GM10248 (cell line): ENCODE results near the gene PBRM1.

Experiments used
- CTCF ChIA-PET: fragments of 300-600 bp; sonication (Branson Sonifier 250); formaldehyde crosslinking; extraction: SDS; loops from one replicate; lab custom pipeline; 2021; ENCODE audit warnings: antibody characterized with exemption; lab: Yijun Ruan, JAX
- POLR2A ChIA-PET: fragments of 350-650 bp; sonication (Branson Sonifier 250); formaldehyde crosslinking; extraction: SDS; loops from one replicate; lab custom pipeline; 2020; ENCODE audit warnings: antibody characterized with exemption; lab: Yijun Ruan, JAX
- DNase-seq: peaks from one replicate; pipeline ENCODE4 v3.0.0; 2012; ENCODE audit errors: extremely low spot score
- CTCF ChIP-seq: IDR thresholded peaks from 2 replicates; pipeline ENCODE4 v1.5.1; 2012; ENCODE audit warnings: mild to moderate bottlenecking, low read depth; ENCODE audit errors: extremely low read depth, missing control alignments, control extremely low read depth

PBRM1 gene

DNA sequence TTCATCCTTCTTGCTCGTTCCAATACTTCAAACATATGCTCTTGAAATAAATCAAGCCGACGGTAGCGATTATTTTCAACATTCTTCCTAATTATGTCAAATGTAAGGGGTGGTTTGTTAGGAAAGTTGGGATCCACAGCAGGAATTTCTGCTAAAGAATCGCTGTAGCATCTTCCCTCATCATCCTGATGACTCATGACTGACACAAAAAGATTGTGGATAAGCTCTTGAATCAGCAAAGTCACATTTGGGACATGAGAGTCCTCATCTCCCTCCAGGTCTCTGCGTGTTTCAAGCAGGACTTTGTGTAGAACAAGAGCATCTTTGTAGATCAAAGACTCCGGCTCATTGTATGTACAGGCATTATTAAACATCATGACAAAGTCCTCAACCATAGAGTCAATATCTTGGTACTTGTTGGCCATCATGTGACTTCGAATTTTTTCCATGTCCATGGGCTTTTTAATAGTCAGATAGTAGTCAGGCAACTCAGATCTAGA is 76.3 kb downstream of the PBRM1 start:
- no peak for TF ChIP-seq CTCF
- ChIA-PET POLR2A (no interaction called here), CTCF (no interaction called here)
- DNase-seq = no peak

DNA sequence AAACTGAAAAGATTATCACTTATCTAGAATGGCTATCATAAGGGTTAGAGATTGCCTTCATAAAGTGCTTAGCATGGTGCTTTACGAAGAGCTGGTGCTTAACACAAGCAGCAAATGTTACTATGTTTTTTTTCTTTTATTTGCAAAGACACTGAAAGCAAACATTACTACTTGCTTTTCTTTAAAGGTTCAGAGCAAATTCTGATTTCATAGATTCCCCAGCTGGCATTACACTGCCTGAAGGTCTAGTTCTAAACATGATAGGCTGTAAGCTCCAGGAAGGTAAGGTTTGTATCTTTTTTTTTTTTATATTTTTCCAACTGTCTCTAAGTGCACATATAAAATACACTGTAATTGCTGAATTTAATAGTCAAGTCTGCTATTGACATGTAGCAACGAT is 77.4 kb downstream of the PBRM1 start:
- POLR2A ChIA-PET = no interaction called here
- DNase-seq = no peak
- CTCF ChIA-PET = interaction anchor here (0.7 to 1.0 kb wide), 3 partner anchors 11 to 22 kb away, joined by 3 read pairs; no protein-coding TSS in a partner anchor
- no peak for TF ChIP-seq CTCF

DNA sequence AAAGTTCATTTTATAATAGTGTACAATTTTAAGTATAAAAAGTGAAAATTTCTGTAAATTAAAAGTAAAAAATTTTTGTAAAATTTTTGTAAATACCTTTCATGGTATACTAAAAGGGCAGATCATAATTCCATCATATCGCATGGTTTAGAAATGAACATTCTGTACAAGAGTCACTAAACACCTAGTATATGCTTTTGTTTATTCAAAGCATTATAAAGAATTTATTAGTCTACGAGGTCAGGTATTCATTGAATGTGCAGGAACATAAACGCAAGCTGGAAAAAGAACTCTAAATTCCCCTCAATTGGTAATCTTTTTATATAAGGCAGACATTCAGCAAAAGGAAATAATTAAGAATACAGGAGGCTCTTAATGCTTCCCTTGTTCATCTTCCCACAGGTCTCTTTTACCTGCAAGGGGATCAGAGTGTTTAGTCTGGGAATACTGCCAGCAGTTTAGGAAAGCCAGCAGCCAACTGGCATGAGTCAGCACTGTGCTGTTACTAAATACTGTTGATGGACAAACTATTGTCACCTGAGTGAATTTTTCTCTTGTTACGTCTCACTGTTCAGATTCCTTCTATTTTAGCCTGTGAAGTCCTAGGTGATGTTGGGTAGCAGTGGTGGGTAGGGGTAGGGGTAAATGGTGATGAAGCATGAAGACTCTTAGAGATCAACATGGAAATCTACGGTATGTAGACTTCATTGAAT is 79.2 kb downstream of the PBRM1 start:
- no peak for DNase-seq
- CTCF ChIA-PET = no interaction called here
- POLR2A ChIA-PET = no interaction called here
- TF ChIP-seq CTCF = no peak

GRCh38 chr3:52600258-52600657 is 85.5 kb downstream of the PBRM1 start:
- TF ChIP-seq CTCF = no peak
- POLR2A ChIA-PET = no interaction called here
- CTCF ChIA-PET = no interaction called here
- DNase-seq = no peak

DNA sequence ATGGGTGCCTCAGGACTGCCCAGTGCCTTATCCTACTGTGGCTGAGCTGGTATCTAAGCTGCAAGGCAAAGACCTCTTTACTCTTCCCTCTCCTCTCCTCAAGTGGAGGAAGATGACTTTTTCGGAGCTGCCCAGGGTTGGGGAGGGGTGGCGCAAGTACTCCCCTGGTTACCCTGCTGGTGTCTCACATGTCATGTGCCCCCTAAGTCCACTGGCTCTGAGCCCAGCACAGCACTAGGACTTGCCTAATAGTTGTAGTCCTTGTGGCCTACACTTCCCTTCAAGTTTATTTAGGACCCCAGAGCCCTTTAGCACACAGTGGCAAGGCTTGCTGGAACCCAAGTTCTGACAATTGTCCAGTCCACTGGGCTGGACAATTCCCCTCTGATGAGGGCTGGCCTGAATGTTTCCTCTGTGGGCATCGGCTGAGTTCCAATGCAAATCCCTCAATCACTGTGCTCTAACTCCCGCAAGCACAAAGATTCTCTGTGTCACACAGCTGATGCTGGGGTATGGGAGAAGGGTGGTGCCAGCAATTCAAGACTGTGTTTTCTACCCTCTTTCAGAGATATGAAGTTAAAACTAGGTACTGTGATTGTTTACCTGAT is 89.0 kb downstream of the PBRM1 start:
- ChIA-PET CTCF (interaction anchor here (0.8 to 1.1 kb wide), 2 partner anchors 10 to 12 kb away, joined by 3 read pairs; no protein-coding TSS in a partner anchor), POLR2A (no interaction called here)
- TF ChIP-seq CTCF = no peak
- no peak for DNase-seq

DNA sequence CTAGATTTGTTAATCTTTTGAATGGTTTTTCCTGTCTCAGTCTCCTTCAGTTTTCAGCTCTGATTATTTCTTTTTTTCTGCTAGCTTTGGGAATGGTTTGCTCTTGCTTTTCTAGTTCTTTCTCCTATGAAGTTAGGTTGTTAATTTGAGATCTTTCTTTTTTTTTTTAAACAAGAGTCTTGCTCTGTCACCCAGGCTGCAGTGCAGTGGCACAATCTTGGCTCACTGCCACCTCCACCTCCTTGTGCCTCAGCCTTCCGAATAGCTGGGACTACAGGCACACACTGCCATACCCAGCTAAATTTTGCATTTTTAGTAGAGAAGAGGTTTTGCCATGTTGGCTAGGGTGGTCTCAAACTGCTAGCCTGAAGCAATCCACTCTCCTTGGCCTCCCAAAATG is 92.6 kb downstream of the PBRM1 start:
- DNase-seq = no peak
- no peak for TF ChIP-seq CTCF
- ChIA-PET CTCF (interaction anchor here (1.0 kb wide), 2 partner anchors 10 to 23 kb away, joined by 3 read pairs; no protein-coding TSS in a partner anchor), POLR2A (no interaction called here)
